ENCODE data around the gene ITGA2B.

DNA sequence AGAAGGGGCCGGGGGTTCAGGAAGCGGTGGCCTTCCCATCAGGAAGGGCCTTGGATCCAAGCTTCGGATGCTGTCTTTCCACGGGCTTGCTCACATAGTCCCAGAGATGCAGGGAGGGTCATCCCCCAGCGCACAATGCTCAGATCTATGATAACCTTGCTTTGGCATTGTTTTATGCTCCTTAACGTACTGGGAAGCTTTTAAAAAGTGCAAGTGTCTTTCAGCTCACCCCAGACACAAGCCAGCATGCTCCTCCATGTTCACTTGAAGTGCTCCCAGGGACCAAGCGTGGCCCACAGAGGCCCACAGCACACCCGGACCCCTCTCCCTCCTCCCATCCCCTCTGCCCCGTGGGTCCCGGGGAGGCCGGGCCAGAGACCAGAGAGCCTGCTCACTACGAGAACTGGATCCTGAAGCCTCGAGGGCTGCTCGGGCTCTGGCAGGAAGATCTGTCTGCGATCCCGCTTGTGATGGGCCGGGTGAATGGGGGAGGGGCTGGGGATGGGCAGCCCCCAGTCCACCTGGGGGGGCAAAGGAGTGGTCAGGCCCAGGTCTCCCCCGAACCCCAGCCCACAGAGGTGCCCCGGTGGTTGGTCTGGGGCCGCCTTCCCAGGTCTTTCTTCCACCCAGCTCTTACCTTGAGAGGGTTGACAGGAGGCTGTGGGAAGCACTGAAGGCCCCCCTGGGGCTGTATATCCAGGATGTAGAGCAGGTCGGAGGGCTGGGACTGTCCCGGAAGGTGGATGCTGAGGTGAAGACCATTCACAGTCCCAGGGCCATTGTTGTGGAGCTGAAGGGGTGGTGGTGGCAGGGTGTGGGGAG is 14.0 kb downstream of the ITGA2B start:
- TF ChIP-seq ZNF8 (CRISPR knock-in tag; IDR thresholded peaks at IDR 0.05) (no peak), TCF4 (CRISPR knock-in tag; IDR thresholded peaks at IDR 0.05; ENCODE audit: borderline replicate concordance) (no peak), ESRRG (CRISPR knock-in tag; IDR thresholded peaks at IDR 0.05) (no peak), ZNF565 (CRISPR knock-in tag; conservative IDR thresholded peaks at IDR 0.05; ENCODE audit: low read depth) (no peak), PPARA (CRISPR knock-in tag; IDR thresholded peaks at IDR 0.05; ENCODE audit: borderline replicate concordance) (no peak), RARB (CRISPR knock-in tag; IDR thresholded peaks at IDR 0.05) (no peak), BACH2 (CRISPR knock-in tag; IDR thresholded peaks at IDR 0.05; ENCODE audit: borderline replicate concordance) (no peak), ARNTL (CRISPR knock-in tag; IDR thresholded peaks at IDR 0.05; ENCODE audit: borderline replicate concordance, low read depth) (no peak), PATZ1 (CRISPR knock-in tag; IDR thresholded peaks at IDR 0.05; ENCODE audit: borderline replicate concordance) (no peak), ZNF70 (CRISPR knock-in tag; IDR thresholded peaks at IDR 0.05) (no peak), ZFP30 (CRISPR knock-in tag; IDR thresholded peaks at IDR 0.05) (no peak), OSR1 (CRISPR knock-in tag; IDR thresholded peaks at IDR 0.05) (no peak), CREB5 (CRISPR knock-in tag; IDR thresholded peaks at IDR 0.05; ENCODE audit: low read depth) (no peak)
- TF ChIP-seq, protein P1, sequence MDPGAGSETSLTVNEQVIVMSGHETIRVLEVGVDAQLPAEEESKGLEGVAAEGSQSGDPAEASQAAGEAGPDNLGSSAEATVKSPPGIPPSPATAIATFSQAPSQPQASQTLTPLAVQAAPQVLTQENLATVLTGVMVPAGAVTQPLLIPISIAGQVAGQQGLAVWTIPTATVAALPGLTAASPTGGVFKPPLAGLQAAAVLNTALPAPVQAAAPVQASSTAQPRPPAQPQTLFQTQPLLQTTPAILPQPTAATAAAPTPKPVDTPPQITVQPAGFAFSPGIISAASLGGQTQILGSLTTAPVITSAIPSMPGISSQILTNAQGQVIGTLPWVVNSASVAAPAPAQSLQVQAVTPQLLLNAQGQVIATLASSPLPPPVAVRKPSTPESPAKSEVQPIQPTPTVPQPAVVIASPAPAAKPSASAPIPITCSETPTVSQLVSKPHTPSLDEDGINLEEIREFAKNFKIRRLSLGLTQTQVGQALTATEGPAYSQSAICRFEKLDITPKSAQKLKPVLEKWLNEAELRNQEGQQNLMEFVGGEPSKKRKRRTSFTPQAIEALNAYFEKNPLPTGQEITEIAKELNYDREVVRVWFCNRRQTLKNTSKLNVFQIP (CRISPR knock-in tag; IDR thresholded peaks at IDR 0.05; ENCODE audit: borderline replicate concordance, low read depth), result no peak

Measured in SK-N-SH treated with all-trans-retinoic acid at 6 μM for 48 hours (cell line).